HepG2 (cell line): ENCODE results near the gene MKNK1. TPM values are rescaled to one million over a fixed set of nuclear protein-coding genes. Genes with fewer than 3 reads are reported as not detected.

Experiments used
- ATAC-seq: fragments of 200-7000 bp; cut with Tn5 transposase; 3 replicates; pipeline ENCODE4 v1.9.1; 2020; ENCODE audit warnings: mild to moderate bottlenecking, moderate library complexity
- BruUV-seq: library from RNA; stranded (reverse); fragments of 400-500 nt; replicated peaks from 2 replicates; lab custom pipeline; 2021; lab: Mats Ljungman, UMichigan
- CTCF ChIA-PET: fragments of 300-600 bp; formaldehyde crosslinking; extraction: SDS; loops from one replicate; lab custom pipeline; 2021; ENCODE audit warnings: low total read pairs, inconsistent platforms, low intra/inter-chr PET ratio; lab: Yijun Ruan, JAX
- POLR2A ChIA-PET: fragments of 350-600 bp; sonication (Branson Sonifier 250); formaldehyde crosslinking; loops from one replicate; lab custom pipeline; 2020; ENCODE audit warnings: antibody characterized with exemption, inconsistent platforms; lab: Yijun Ruan, JAX
- DNase-seq: peaks from one replicate; pipeline ENCODE4 v3.0.0-alpha.2; 2015; ENCODE audit warnings: low spot score
- FAIRE-seq: peaks from 3 replicates; lab custom pipeline; 2011; peaks lifted over from hg19 to GRCh38; lab: Jason Lieb, UNC
- H2AFZ ChIP-seq: one replicate; pipeline ENCODE4 v1.6.1; 2011; ENCODE audit warnings: low read length, inconsistent platforms
- H3K27ac ChIP-seq: fragments of 300-600 bp; 3 replicates; pipeline ENCODE4 v1.8.0; 2011; ENCODE audit warnings: mixed run types, mild to moderate bottlenecking, mixed read lengths, low read length, inconsistent platforms; ENCODE audit not compliant: insufficient read depth; ENCODE audit errors: extremely low read length
- H3K27me3 ChIP-seq, 2 experiments: fragments of 200-600 bp in 1 of 2; 2 replicates in 1 of 2; 3 replicates in 1 of 2; pipeline versions ENCODE4 v1.6.0 to v1.8.0; 2011; ENCODE audit warnings: low read length in 2 of 2, mild to moderate bottlenecking in 2 of 2, moderate library complexity in 2 of 2, inconsistent platforms in 1 of 2; ENCODE audit not compliant: insufficient read depth in 2 of 2, control insufficient read depth in 1 of 2
- H3K36me3 ChIP-seq, 2 experiments: fragments of 200-600 bp in 1 of 2; replicated peaks in 1 of 2; 2 replicates in 1 of 2; 3 replicates in 1 of 2; pipeline versions ENCODE4 v1.5.1 to v1.8.0; 2011; ENCODE audit warnings: low read length in 2 of 2, inconsistent platforms in 1 of 2; ENCODE audit not compliant: insufficient read depth in 2 of 2, control insufficient read depth in 1 of 2
- H3K4me1 ChIP-seq: 2 replicates; pipeline ENCODE4 v1.5.1; 2012; ENCODE audit warnings: low read length, inconsistent platforms; ENCODE audit not compliant: insufficient read depth
- H3K4me2 ChIP-seq: 2 replicates; pipeline ENCODE4 v1.6.0; 2011; ENCODE audit warnings: low read depth, low read length, inconsistent platforms
- H3K4me3 ChIP-seq, 3 experiments: fragments of 200-600 bp in 1 of 3; sonication (generic), shearing (Covaris generic) in 1 of 3; replicated peaks in 1 of 3; 2 replicates each; pipeline ENCODE4 v1.5.1; 2011 to 2016; ENCODE audit warnings: low read length in 3 of 3, inconsistent platforms in 2 of 3, low read depth in 2 of 3, mild to moderate bottlenecking in 2 of 3, control low read depth in 1 of 3, mixed read lengths in 1 of 3; ENCODE audit not compliant: insufficient read depth in 1 of 3
- H3K79me2 ChIP-seq: one replicate; pipeline ENCODE4 v1.6.1; 2011; ENCODE audit warnings: low read length, inconsistent platforms; ENCODE audit not compliant: insufficient read depth
- H3K9ac ChIP-seq: 2 replicates; pipeline ENCODE4 v1.6.0; 2011; ENCODE audit warnings: mild to moderate bottlenecking, low read depth, low read length, inconsistent platforms; ENCODE audit not compliant: insufficient read depth
- H3K9me3 ChIP-seq: 2 replicates; pipeline ENCODE4 v1.5.1; 2012; ENCODE audit warnings: mild to moderate bottlenecking, low read length
- H4K20me1 ChIP-seq: 2 replicates; pipeline ENCODE4 v1.6.0; 2011; ENCODE audit warnings: inconsistent platforms, mild to moderate bottlenecking, low read length, moderate library complexity; ENCODE audit not compliant: insufficient read depth
- DZIP1 ChIP-seq: sonication (generic); formaldehyde crosslinking; IDR thresholded peaks from 2 replicates; pipeline ENCODE4 v1.5.0; 2020; ENCODE audit warnings: mild to moderate bottlenecking, missing genetic modification reagents
- HOXA5 ChIP-seq: sonication (generic); formaldehyde crosslinking; IDR thresholded peaks from 2 replicates; pipeline ENCODE4 v1.4.0; 2020; ENCODE audit warnings: missing genetic modification reagents
- NRL ChIP-seq: sonication (generic); formaldehyde crosslinking; IDR thresholded peaks from 2 replicates; pipeline ENCODE4 v1.5.0; 2020; ENCODE audit warnings: missing genetic modification reagents, mild to moderate bottlenecking, moderate library complexity, borderline replicate concordance
- RERE ChIP-seq: IDR thresholded peaks from 2 replicates; pipeline ENCODE4 v1.6.1; 2016; ENCODE audit warnings: low read depth, missing genetic modification reagents, missing compliant biosample characterization
- TERF1 ChIP-seq: sonication (generic); formaldehyde crosslinking; IDR thresholded peaks from 2 replicates; pipeline ENCODE4 v1.8.0; 2022; ENCODE audit warnings: mild to moderate bottlenecking, missing genetic modification reagents, moderate library complexity
- ZNF326 ChIP-seq: sonication (generic); formaldehyde crosslinking; IDR thresholded peaks from 2 replicates; pipeline ENCODE4 v1.4.0; 2020; ENCODE audit warnings: missing genetic modification reagents, borderline replicate concordance
- ZNF841 ChIP-seq: sonication (generic); formaldehyde crosslinking; IDR thresholded peaks from 2 replicates; pipeline ENCODE4 v1.8.1; 2023; ENCODE audit warnings: missing genetic modification reagents, borderline replicate concordance
- WGBS: methylation state at CpG from one replicate; pipeline ENCODE4 v1.1.6; 2017; ENCODE audit warnings: low lambda C conversion rate; 5-methylcytosine and 5-hydroxymethylcytosine counted together
- in situ Hi-C: cut with HindIII; loops from 2 replicates; pipeline ENCODE4 v1.10.0; 2017; ENCODE audit warnings: low pct_unique_long_range_greater_than_20kb; ENCODE audit not compliant: extremely low pct_ligation_motif_present
- intact Hi-C: fragments of 100-400 bp; cut with micrococcal nuclease; formaldehyde crosslinking; loops from one replicate; pipeline ENCODE4 v1.10.0; 2022; ENCODE audit not compliant: unreplicated experiment
- polyA plus RNA-seq, 8 experiments: library from polyadenylated mRNA; depleted of rRNA in 3 of 8; stranded (reverse) in 7 of 8; unstranded in 1 of 8; fragments of >200 nt; fragmentation: Illumina TruSeq in 4 of 8; extraction: Trizol in 4 of 8; gene quantifications; 2 replicates each; pipeline versions ENCODE4 v1.2.1 to v1.2.3, GENCODE V29; 2011 to 2016; ENCODE audit warnings: low read depth in 4 of 8, missing spikeins in 1 of 8, mixed read lengths in 1 of 8; ENCODE audit not compliant: insufficient read depth in 1 of 8
- total RNA-seq, 5 experiments: library from RNA; depleted of rRNA; stranded (reverse); fragments of >200 nt; fragmentation: Illumina TruSeq; extraction: Trizol; gene quantifications; 2 replicates each; pipeline ENCODE4 v1.2.3, GENCODE V29; 2016; ENCODE audit warnings: low read depth in 1 of 5

The MKNK1 gene
- total and polyA plus RNA-seq, 2 of the 13 experiments (the other 11 are each of a cell fraction or from before 2014, with no cell fraction given) = 18.5 to 24.1 TPM

GRCh38 chr1:46532095-46532494 is 72.0 kb downstream of the MKNK1 start:
- H2AFZ ChIP-seq = no peak overlapping the region
- WGBS = 0% methylated on average over 2 of the region's 3 CpGs
- no peaks in the 10 kb centered on the region for H3K9me3 ChIP-seq
- BruUV-seq = no TSS peak
- no peak overlapping the region for H3K4me2 ChIP-seq
- peaks cover 4% of the 10 kb centered on the region for H4K20me1 ChIP-seq
- H3K27ac ChIP-seq = no peak overlapping the region
- ChIA-PET POLR2A (no interaction called here), CTCF (interaction anchor here (1.1 kb wide), 1 partner anchor 89 kb away, joined by 3 read pairs; no protein-coding TSS in a partner anchor)
- peaks cover 8 to 54% of the 10 kb centered on the region in 2 experiments for H3K27me3 ChIP-seq
- FAIRE-seq (no peak), DNase-seq (no peak)
- in situ Hi-C loops = no loop called here
- H3K4me1 ChIP-seq = peaks cover 9% of the 10 kb centered on the region
- H3K9ac ChIP-seq = no peak overlapping the region
- TF ChIP-seq ZNF841 (CRISPR knock-in tag) (no peak), TERF1 (no peak), HOXA5 (CRISPR knock-in tag) (no peak), DZIP1 (CRISPR knock-in tag) (no peak), NRL (CRISPR knock-in tag) (no peak), ZNF326 (CRISPR knock-in tag) (no peak), RERE (CRISPR knock-in tag) (no peak)
- TF ChIP-seq, all 625 proteins: peak for 0
- Histone ChIP-seq H3K79me2 (no peaks in the 10 kb centered on the region), H3K36me3 (no peaks in the 10 kb centered on the region), H3K4me3 (no peak overlapping the region)
- intact Hi-C loops = loop anchor here (2.0 kb wide), 1 partner anchor 43 kb away; no protein-coding TSS in a partner anchor
- ATAC-seq = no peak
